Neuronal stem cell (in vitro differentiated cells): Measurements from ENCODE around the gene COX19.

ENCODE experiments used
- DNase-seq: peaks from one replicate; pipeline ENCODE4 v3.0.0-alpha.2; 2013; ENCODE audit warnings: low spot score
- H2AFZ ChIP-seq: one replicate; pipeline ENCODE4 v1.6.1; 2013; ENCODE audit warnings: mild to moderate bottlenecking, low read length, inconsistent platforms
- H2AK5ac ChIP-seq: 2 replicates; pipeline ENCODE4 v1.6.1; 2013; ENCODE audit warnings: low read depth, mild to moderate bottlenecking, inconsistent platforms, low read length, moderate library complexity, mixed read lengths
- H2BK120ac ChIP-seq: 2 replicates; pipeline ENCODE4 v1.6.1; 2013; ENCODE audit warnings: low read depth, mild to moderate bottlenecking, inconsistent platforms, low read length, moderate library complexity, mixed read lengths
- H2BK12ac ChIP-seq: one replicate; pipeline ENCODE4 v1.6.1; 2013; ENCODE audit warnings: low read length, inconsistent platforms
- H2BK15ac ChIP-seq: 2 replicates; pipeline ENCODE4 v1.6.1; 2013; ENCODE audit warnings: mild to moderate bottlenecking, low read length, inconsistent platforms, mixed read lengths
- H2BK5ac ChIP-seq: one replicate; pipeline ENCODE4 v1.6.1; 2013; ENCODE audit warnings: inconsistent platforms, mild to moderate bottlenecking, low read length, moderate library complexity
- H3K14ac ChIP-seq: one replicate; pipeline ENCODE4 v1.6.1; 2013; ENCODE audit warnings: low read length, inconsistent platforms
- H3K18ac ChIP-seq: 2 replicates; pipeline ENCODE4 v1.6.1; 2013; ENCODE audit warnings: low read length, inconsistent platforms
- H3K23ac ChIP-seq: 2 replicates; pipeline ENCODE4 v1.6.1; 2013; ENCODE audit warnings: low read depth, mild to moderate bottlenecking, mixed read lengths, low read length, inconsistent platforms; ENCODE audit not compliant: poor library complexity
- H3K27ac ChIP-seq: replicated peaks from 3 replicates; pipeline ENCODE4 v1.5.1; 2013; ENCODE audit warnings: low read length, inconsistent platforms
- H3K27me3 ChIP-seq, 3 experiments: 2 replicates each; pipeline ENCODE4 v1.6.1; 2013; ENCODE audit warnings: low read length in 3 of 3, mild to moderate bottlenecking in 2 of 3, inconsistent platforms in 1 of 3, low read depth in 1 of 3, mixed read lengths in 1 of 3, moderate library complexity in 1 of 3; ENCODE audit not compliant: control insufficient read depth in 3 of 3, insufficient read depth in 3 of 3
- H3K36me3 ChIP-seq, 2 donors: replicated peaks in 1 of 2; 2 replicates each; pipeline ENCODE4 v1.6.1; 2013; ENCODE audit warnings: low read length in 2 of 2; ENCODE audit not compliant: control insufficient read depth in 2 of 2, insufficient read depth in 2 of 2
- H3K4ac ChIP-seq: 2 replicates; pipeline ENCODE4 v1.6.1; 2013; ENCODE audit warnings: inconsistent platforms, mild to moderate bottlenecking, low read length, moderate library complexity
- H3K4me1 ChIP-seq, 2 donors: 1 replicate in 1 of 2; 2 replicates in 1 of 2; pipeline ENCODE4 v1.6.1; 2013; ENCODE audit warnings: low read length in 2 of 2, low read depth in 1 of 2; ENCODE audit not compliant: control insufficient read depth in 2 of 2, insufficient read depth in 1 of 2
- H3K4me2 ChIP-seq: one replicate; pipeline ENCODE4 v1.6.1; 2013; ENCODE audit warnings: mild to moderate bottlenecking, low read length, inconsistent platforms; ENCODE audit not compliant: insufficient read depth, poor library complexity, severe bottlenecking
- H3K4me3 ChIP-seq, 2 donors: 2 replicates each; pipeline ENCODE4 v1.5.1; 2013; ENCODE audit warnings: low read length in 2 of 2, mild to moderate bottlenecking in 2 of 2, inconsistent platforms in 1 of 2, moderate library complexity in 1 of 2
- H3K79me1 ChIP-seq: one replicate; pipeline ENCODE4 v1.6.1; 2013; ENCODE audit warnings: low read depth, mild to moderate bottlenecking, inconsistent platforms, low read length, moderate library complexity
- H3K9ac ChIP-seq: one replicate; pipeline ENCODE4 v1.6.1; 2013; ENCODE audit warnings: mild to moderate bottlenecking, low read depth, low read length, inconsistent platforms; ENCODE audit not compliant: poor library complexity
- H3K9me3 ChIP-seq, 2 donors: replicated peaks in 1 of 2; 2 replicates each; pipeline versions ENCODE3 to v1.6.1; 2013; ENCODE audit warnings: low read length in 2 of 2, mild to moderate bottlenecking in 2 of 2, inconsistent platforms in 1 of 2, low read depth in 1 of 2, mixed read lengths in 1 of 2, moderate library complexity in 1 of 2; ENCODE audit not compliant: control insufficient read depth in 2 of 2, insufficient read depth in 1 of 2
- H4K8ac ChIP-seq: one replicate; pipeline ENCODE4 v1.6.1; 2013; ENCODE audit warnings: low read depth, mild to moderate bottlenecking, inconsistent platforms, low read length, moderate library complexity
- H4K91ac ChIP-seq: one replicate; pipeline ENCODE4 v1.6.1; 2013; ENCODE audit warnings: low read length, low read depth, mild to moderate bottlenecking, inconsistent platforms; ENCODE audit not compliant: poor library complexity
- WGBS, 2 donors: extraction: QIAGEN DNeasy Blood & Tissue Kit; methylation state at CpG; one replicate each; pipeline ENCODE4 v1.1.7; 2013; ENCODE audit warnings: missing lambda C conversion rate in 2 of 2, mixed read lengths in 1 of 2; ENCODE audit not compliant: insufficient read length in 2 of 2, insufficient replicate concordance in 1 of 2; ENCODE audit errors: extremely low coverage in 2 of 2; 5-methylcytosine and 5-hydroxymethylcytosine counted together

The COX19 gene

GRCh38 chr7:920351-921070 lies 54.8 kb downstream of the COX19 start:
- Histone ChIP-seq H3K14ac (peak overlapping the region; percentile 89), H3K4me2 (no peak overlapping the region), H2BK120ac (no peak overlapping the region), H4K8ac (no peak overlapping the region), H2BK12ac (peak overlapping the region; percentile 22), H3K79me1 (no peaks in the 10 kb centered on the region), H2BK5ac (no peak overlapping the region), H2AK5ac (peak overlapping the region; percentile 88), H3K27ac (no peak overlapping the region), H3K9ac (no peak overlapping the region), H4K91ac (no peak overlapping the region), H2BK15ac (peak overlapping the region; percentile 37), H2AFZ (no peak overlapping the region), H3K4ac (no peak overlapping the region), H3K9me3 (no peaks in the 10 kb centered on the region), H3K18ac (no peak overlapping the region), H3K36me3 (no peaks in the 10 kb centered on the region), H3K4me3 (no peak overlapping the region), H3K23ac (no peak overlapping the region), H3K27me3 (peaks cover 0 to 20% (median 0%) of the 10 kb centered on the region in 3 experiments), H3K4me1 (peaks cover 7 to 22% of the 10 kb centered on the region in 2 donors)
- WGBS, 2 donors = no CpG with 5 or more reads among the region's 40 CpGs
- no peak for DNase-seq

GRCh38 chr7:919924-920341 lies 55.4 kb downstream of the COX19 start:
- Histone ChIP-seq H2BK120ac (no peak overlapping the region), H2BK12ac (no peak overlapping the region), H2BK15ac (peak overlapping the region; percentile 37), H3K9ac (no peak overlapping the region), H3K4me2 (no peak overlapping the region), H4K91ac (no peak overlapping the region), H3K4me3 (no peak overlapping the region), H3K27ac (no peak overlapping the region), H3K4me1 (peaks cover 7 to 28% of the 10 kb centered on the region in 2 donors), H2BK5ac (no peak overlapping the region), H3K79me1 (no peaks in the 10 kb centered on the region), H3K18ac (no peak overlapping the region), H3K36me3 (no peaks in the 10 kb centered on the region), H2AFZ (no peak overlapping the region), H3K4ac (no peak overlapping the region), H2AK5ac (peak overlapping the region; percentile 88), H3K27me3 (peaks cover 0 to 25% (median 0%) of the 10 kb centered on the region in 3 experiments), H3K23ac (no peak overlapping the region), H3K9me3 (no peaks in the 10 kb centered on the region), H4K8ac (no peak overlapping the region), H3K14ac (no peak overlapping the region)
- DNase-seq = no peak
- no CpG with 5 or more reads among the region's 26 CpGs for WGBS, 2 donors

GRCh38 chr7:919114-919442 lies 56.3 kb downstream of the COX19 start:
- Histone ChIP-seq H3K18ac (peak overlapping the region; percentile 76), H2BK120ac (peak overlapping the region; percentile 61), H3K4me3 (no peak overlapping the region), H3K4ac (no peak overlapping the region), H3K79me1 (no peaks in the 10 kb centered on the region), H2AK5ac (no peak overlapping the region), H3K36me3 (no peaks in the 10 kb centered on the region), H3K9ac (no peak overlapping the region), H2AFZ (no peak overlapping the region), H4K8ac (no peak overlapping the region), H3K27me3 (peaks cover 0 to 23% (median 0%) of the 10 kb centered on the region in 3 experiments), H2BK5ac (no peak overlapping the region), H2BK15ac (peak overlapping the region; percentile 26), H3K4me1 (peaks cover 7 to 28% of the 10 kb centered on the region in 2 donors), H3K9me3 (no peaks in the 10 kb centered on the region), H3K14ac (no peak overlapping the region), H4K91ac (no peak overlapping the region), H2BK12ac (peak overlapping the region; percentile 84), H3K27ac (no peak overlapping the region), H3K23ac (peak overlapping the region; percentile 31), H3K4me2 (no peak overlapping the region)
- WGBS, 2 donors = no CpG with 5 or more reads among the region's 13 CpGs
- DNase-seq = no peak

GRCh38 chr7:918441-919113 lies 56.8 kb downstream of the COX19 start:
- Histone ChIP-seq H3K9me3 (no peaks in the 10 kb centered on the region), H3K14ac (no peak overlapping the region), H2BK5ac (no peak overlapping the region), H3K4me2 (no peak overlapping the region), H2AK5ac (peak overlapping the region; percentile 75), H3K4me3 (no peak overlapping the region), H3K79me1 (no peaks in the 10 kb centered on the region), H2BK12ac (peak overlapping the region; percentile 84), H3K18ac (peak overlapping the region; percentile 76), H2BK15ac (no peak overlapping the region), H3K27ac (no peak overlapping the region), H2AFZ (no peak overlapping the region), H3K27me3 (peaks cover 0 to 23% (median 0%) of the 10 kb centered on the region in 3 experiments), H4K8ac (no peak overlapping the region), H3K4me1 (peaks cover 7 to 28% of the 10 kb centered on the region in 2 donors), H3K9ac (peak overlapping the region; percentile 77), H4K91ac (no peak overlapping the region), H2BK120ac (peak overlapping the region; percentile 61), H3K36me3 (no peaks in the 10 kb centered on the region), H3K4ac (peak overlapping the region; percentile 37), H3K23ac (peak overlapping the region; percentile 65)
- WGBS, 2 donors = no CpG with 5 or more reads among the region's 21 CpGs
- DNase-seq = no peak
